Activated CD8-positive, alpha-beta T cell treated with anti-CD3 and anti-CD28 coated beads for 36 hours (primary cell): ENCODE results near the gene DPP6. TPM values are rescaled to one million over a fixed set of nuclear protein-coding genes. Genes with fewer than 3 reads are reported as not detected.

ENCODE experiments used
- ATAC-seq: fragments of 200-7000 bp; cut with Tn5 transposase; one replicate; pipeline ENCODE4 v1.10.0; 2021; ENCODE audit warnings: mild to moderate bottlenecking, moderate library complexity
- CTCF ChIA-PET: fragments of 350-600 bp; sonication (Branson Sonifier 250); formaldehyde crosslinking; loops from one replicate; lab custom pipeline; 2021; ENCODE audit warnings: antibody characterized with exemption; lab: Charles Lee
- POLR2A ChIA-PET: fragments of 350-600 bp; sonication (Branson Sonifier 250); formaldehyde crosslinking; loops from one replicate; lab custom pipeline; 2021; ENCODE audit warnings: antibody characterized with exemption; lab: Charles Lee
- DNase-seq: peaks from one replicate; pipeline ENCODE4 v3.0.0-alpha.2; 2020
- H3K27ac Mint-ChIP-seq: one replicate; pipeline ENCODE4 v1.8.0; 2021; ENCODE audit warnings: mild to moderate bottlenecking, mixed read lengths
- H3K27me3 Mint-ChIP-seq: one replicate; pipeline ENCODE4 v1.8.0; 2021; ENCODE audit warnings: mixed read lengths
- H3K36me3 Mint-ChIP-seq: one replicate; pipeline ENCODE4 v1.8.0; 2021; ENCODE audit warnings: low read depth, mixed read lengths
- H3K4me1 Mint-ChIP-seq: one replicate; pipeline ENCODE4 v1.8.0; 2021; ENCODE audit warnings: low read depth, mixed read lengths
- H3K4me3 Mint-ChIP-seq: one replicate; pipeline ENCODE4 v1.8.0; 2021; ENCODE audit warnings: mild to moderate bottlenecking, moderate library complexity, mixed read lengths
- H3K9me3 Mint-ChIP-seq: one replicate; pipeline ENCODE4 v1.8.0; 2021; ENCODE audit warnings: mixed read lengths
- CTCF ChIP-seq: fragments of 200-600 bp; IDR thresholded peaks from one replicate; pipeline ENCODE4 v1.8.0; 2022; ENCODE audit warnings: antibody characterized with exemption, mild to moderate bottlenecking
- intact Hi-C: fragments of 100-400 bp; cut with micrococcal nuclease; formaldehyde crosslinking; loops from one replicate; pipeline ENCODE4 v1.10.0; 2022
- total RNA-seq, 2 experiments: library from RNA; stranded (reverse); gene quantifications; one replicate each; pipeline ENCODE4 v1.2.3, GENCODE V29; 2021

The DPP6 gene
- total RNA-seq, 2 experiments from 2014 or later: not detected

GRCh38 chr7:154310114-154310513, 257.9 kb downstream of the DPP6 start:
- Mint-ChIP-seq H3K4me1 (no peaks in the 10 kb centered on the region), H3K27me3 (peaks cover 5% of the 10 kb centered on the region), H3K27ac (no peak overlapping the region), H3K9me3 (no peaks in the 10 kb centered on the region), H3K4me3 (no peak overlapping the region), H3K36me3 (no peaks in the 10 kb centered on the region)
- no peak for DNase-seq
- ChIA-PET CTCF (no interaction called here), POLR2A (no interaction called here)
- TF ChIP-seq CTCF: no peak
- intact Hi-C loops: no loop called here
- ATAC-seq: no peak

- Mint-ChIP-seq H3K4me3 (no peak overlapping the region), H3K4me1 (no peaks in the 10 kb centered on the region), H3K27ac (no peak overlapping the region), H3K27me3 (peaks cover 2% of the 10 kb centered on the region), H3K36me3 (no peaks in the 10 kb centered on the region), H3K9me3 (peaks cover 4% of the 10 kb centered on the region)
- ChIA-PET CTCF (no interaction called here), POLR2A (no interaction called here)
- intact Hi-C loops: no loop called here
- no peak for DNase-seq
- no peak for TF ChIP-seq CTCF
- no peak for ATAC-seq
Observed at GRCh38 chr7:154324196-154324595, 272.0 kb downstream of the DPP6 start.

GRCh38 chr7:154326421-154326820, 274.2 kb downstream of the DPP6 start:
- intact Hi-C loops: no loop called here
- H3K9me3 Mint-ChIP-seq: peaks cover 7% of the 10 kb centered on the region

GRCh38 chr7:154330318-154330717, 278.1 kb downstream of the DPP6 start:
- no peak for TF ChIP-seq CTCF

More at GRCh38 chr7:154326421-154326820, 274.2 kb downstream of the DPP6 start:
- ChIA-PET CTCF (no interaction called here), POLR2A (no interaction called here)
- no peak overlapping the region for H3K27ac Mint-ChIP-seq
- H3K27me3 Mint-ChIP-seq: peaks cover 2% of the 10 kb centered on the region
- H3K4me1 Mint-ChIP-seq: no peaks in the 10 kb centered on the region
- ATAC-seq (no peak), DNase-seq (no peak)
- H3K4me3 Mint-ChIP-seq: no peak overlapping the region
- no peaks in the 10 kb centered on the region for H3K36me3 Mint-ChIP-seq
- TF ChIP-seq CTCF: no peak

GRCh38 chr7:154332811-154333580, 280.8 kb downstream of the DPP6 start:
- peaks cover 7% of the 10 kb centered on the region for H3K9me3 Mint-ChIP-seq
- no peaks in the 10 kb centered on the region for H3K36me3 Mint-ChIP-seq
- no peaks in the 10 kb centered on the region for H3K4me1 Mint-ChIP-seq
- ChIA-PET POLR2A (no interaction called here), CTCF (no interaction called here)
- ATAC-seq: no peak
- no peak for TF ChIP-seq CTCF
- intact Hi-C loops: no loop called here
- H3K27me3 Mint-ChIP-seq: peaks cover 2% of the 10 kb centered on the region
- DNase-seq: no peak
- H3K27ac Mint-ChIP-seq: no peak overlapping the region
- no peak overlapping the region for H3K4me3 Mint-ChIP-seq

More at GRCh38 chr7:154330318-154330717, 278.1 kb downstream of the DPP6 start:
- CTCF ChIA-PET: no interaction called here
- Mint-ChIP-seq H3K9me3 (peaks cover 8% of the 10 kb centered on the region), H3K27me3 (peaks cover 2% of the 10 kb centered on the region), H3K4me1 (no peaks in the 10 kb centered on the region), H3K4me3 (no peak overlapping the region), H3K36me3 (no peaks in the 10 kb centered on the region), H3K27ac (no peak overlapping the region)
- POLR2A ChIA-PET: no interaction called here
- intact Hi-C loops: no loop called here
- ATAC-seq: no peak
- no peak for DNase-seq
